Stimulated activated memory B cell treated with anti-CD40 and anti-IgM and Interleukin-4, amounts not matched to agents 10 μg/mL and 1 μg/mL and 100 μg/mL, for 72 hours (primary cell): Measurements from ENCODE around the gene HKDC1.
"Not testable (repeated sequence)": the region's sequence is repeated elsewhere in the genome, so short reads cannot be mapped to it uniquely, and the experiment has no call there.

Experiments used
- ATAC-seq: fragments of 150-1000 bp; cut with Tn5 transposase; 2 replicates; pipeline ENCODE4 v1.10.0; 2021
- H3K27ac Mint-ChIP-seq: one replicate; pipeline ENCODE4 v1.8.0; 2022; ENCODE audit warnings: mild to moderate bottlenecking, mixed read lengths
- H3K27me3 Mint-ChIP-seq: one replicate; pipeline ENCODE4 v1.8.0; 2022; ENCODE audit warnings: mixed read lengths
- H3K36me3 Mint-ChIP-seq: one replicate; pipeline ENCODE4 v1.8.0; 2022; ENCODE audit warnings: mixed read lengths
- H3K4me1 Mint-ChIP-seq: one replicate; pipeline ENCODE4 v1.8.0; 2022; ENCODE audit warnings: mixed read lengths
- H3K4me3 Mint-ChIP-seq: one replicate; pipeline ENCODE4 v1.8.0; 2022; ENCODE audit warnings: mild to moderate bottlenecking, moderate library complexity, mixed read lengths
- H3K9me3 Mint-ChIP-seq: one replicate; pipeline ENCODE4 v1.8.0; 2022; ENCODE audit warnings: mixed read lengths

The HKDC1 gene

GRCh38 chr10:69246581-69247312 lies 26.6 kb downstream of the HKDC1 start:
- no peaks in the 10 kb centered on the region for H3K27me3 Mint-ChIP-seq
- H3K27ac Mint-ChIP-seq: no peak overlapping the region
- H3K4me1 Mint-ChIP-seq: no peaks in the 10 kb centered on the region
- no peak for ATAC-seq
- H3K9me3 Mint-ChIP-seq: no peaks in the 10 kb centered on the region
- no peaks in the 10 kb centered on the region for H3K36me3 Mint-ChIP-seq
- H3K4me3 Mint-ChIP-seq: no peak overlapping the region

GRCh38 chr10:69247313-69247710 lies 27.2 kb downstream of the HKDC1 start:
- H3K9me3 Mint-ChIP-seq: no peaks in the 10 kb centered on the region
- H3K4me1 Mint-ChIP-seq: no peaks in the 10 kb centered on the region
- H3K36me3 Mint-ChIP-seq: no peaks in the 10 kb centered on the region
- ATAC-seq: no peak
- H3K4me3 Mint-ChIP-seq: no peak overlapping the region
- H3K27me3 Mint-ChIP-seq: no peaks in the 10 kb centered on the region
- no peak overlapping the region for H3K27ac Mint-ChIP-seq

GRCh38 chr10:69248117-69248730 lies 28.1 kb downstream of the HKDC1 start:
- Mint-ChIP-seq H3K4me3 (no peak overlapping the region), H3K27ac (no peak overlapping the region), H3K36me3 (no peaks in the 10 kb centered on the region), H3K4me1 (no peaks in the 10 kb centered on the region), H3K27me3 (no peaks in the 10 kb centered on the region), H3K9me3 (no peaks in the 10 kb centered on the region)
- no peak for ATAC-seq

GRCh38 chr10:69250041-69250440 lies 29.9 kb downstream of the HKDC1 start:
- H3K36me3 Mint-ChIP-seq: no peaks in the 10 kb centered on the region
- H3K27ac Mint-ChIP-seq: no peak overlapping the region
- no peak for ATAC-seq
- no peaks in the 10 kb centered on the region for H3K9me3 Mint-ChIP-seq
- H3K4me1 Mint-ChIP-seq: no peaks in the 10 kb centered on the region
- no peak overlapping the region for H3K4me3 Mint-ChIP-seq
- no peaks in the 10 kb centered on the region for H3K27me3 Mint-ChIP-seq

GRCh38 chr10:69251417-69251816 lies 31.3 kb downstream of the HKDC1 start:
- not testable (repeated sequence) for ATAC-seq, H3K27me3 Mint-ChIP-seq, H3K4me1 Mint-ChIP-seq, H3K4me3 Mint-ChIP-seq, H3K36me3 Mint-ChIP-seq, H3K27ac Mint-ChIP-seq, H3K9me3 Mint-ChIP-seq

- Mint-ChIP-seq H3K36me3 (no peaks in the 10 kb centered on the region), H3K27me3 (no peaks in the 10 kb centered on the region), H3K9me3 (no peaks in the 10 kb centered on the region), H3K4me3 (no peak overlapping the region), H3K27ac (no peak overlapping the region), H3K4me1 (no peaks in the 10 kb centered on the region)
- ATAC-seq: no peak
These were observed 33.0 kb downstream of the HKDC1 start for GRCh38 chr10:69253171-69253570.

- ATAC-seq: no peak
- Mint-ChIP-seq H3K36me3 (no peaks in the 10 kb centered on the region), H3K9me3 (peaks cover 10% of the 10 kb centered on the region), H3K27me3 (no peaks in the 10 kb centered on the region), H3K4me1 (no peaks in the 10 kb centered on the region), H3K27ac (no peak overlapping the region), H3K4me3 (no peak overlapping the region)
These were observed 34.7 kb downstream of the HKDC1 start for GRCh38 chr10:69254877-69255276.

GRCh38 chr10:69259547-69260243 lies 39.6 kb downstream of the HKDC1 start:
- no peaks in the 10 kb centered on the region for H3K36me3 Mint-ChIP-seq
- H3K4me1 Mint-ChIP-seq: peaks cover 9% of the 10 kb centered on the region
- H3K9me3 Mint-ChIP-seq: peaks cover 12% of the 10 kb centered on the region
- H3K27me3 Mint-ChIP-seq: no peaks in the 10 kb centered on the region
- ATAC-seq: no peak
- H3K27ac Mint-ChIP-seq: no peak overlapping the region
- no peak overlapping the region for H3K4me3 Mint-ChIP-seq

- peaks cover 9% of the 10 kb centered on the region for H3K4me1 Mint-ChIP-seq
- no peaks in the 10 kb centered on the region for H3K36me3 Mint-ChIP-seq
- peaks cover 12% of the 10 kb centered on the region for H3K9me3 Mint-ChIP-seq
- no peaks in the 10 kb centered on the region for H3K27me3 Mint-ChIP-seq
- no peak for ATAC-seq
- H3K27ac Mint-ChIP-seq: no peak overlapping the region
- no peak overlapping the region for H3K4me3 Mint-ChIP-seq
These were observed 41.1 kb downstream of the HKDC1 start for GRCh38 chr10:69261184-69261583.

- H3K9me3 Mint-ChIP-seq: peaks cover 12% of the 10 kb centered on the region
- H3K36me3 Mint-ChIP-seq: no peaks in the 10 kb centered on the region
- no peak overlapping the region for H3K4me3 Mint-ChIP-seq
- peaks cover 9% of the 10 kb centered on the region for H3K4me1 Mint-ChIP-seq
- peak overlapping the region; percentile 43 for H3K27ac Mint-ChIP-seq
- no peaks in the 10 kb centered on the region for H3K27me3 Mint-ChIP-seq
- no peak for ATAC-seq
These were observed 42.2 kb downstream of the HKDC1 start for GRCh38 chr10:69262292-69262751.

- no peaks in the 10 kb centered on the region for H3K36me3 Mint-ChIP-seq
- H3K4me1 Mint-ChIP-seq: peaks cover 9% of the 10 kb centered on the region
- peaks cover 6% of the 10 kb centered on the region for H3K27me3 Mint-ChIP-seq
- no peak overlapping the region for H3K4me3 Mint-ChIP-seq
- ATAC-seq: no peak
- no peak overlapping the region for H3K27ac Mint-ChIP-seq
- no peaks in the 10 kb centered on the region for H3K9me3 Mint-ChIP-seq
These were observed 45.4 kb downstream of the HKDC1 start for GRCh38 chr10:69265521-69265920.

GRCh38 chr10:69268761-69269416 lies 48.8 kb downstream of the HKDC1 start:
- no peak overlapping the region for H3K4me3 Mint-ChIP-seq
- H3K27ac Mint-ChIP-seq: no peak overlapping the region
- no peak for ATAC-seq
- H3K9me3 Mint-ChIP-seq: no peaks in the 10 kb centered on the region
- no peaks in the 10 kb centered on the region for H3K36me3 Mint-ChIP-seq
- H3K27me3 Mint-ChIP-seq: peaks cover 6% of the 10 kb centered on the region
- no peaks in the 10 kb centered on the region for H3K4me1 Mint-ChIP-seq

- no peak for ATAC-seq
- no peak overlapping the region for H3K4me3 Mint-ChIP-seq
- H3K9me3 Mint-ChIP-seq: no peaks in the 10 kb centered on the region
- no peaks in the 10 kb centered on the region for H3K36me3 Mint-ChIP-seq
- peaks cover 6% of the 10 kb centered on the region for H3K27me3 Mint-ChIP-seq
- H3K27ac Mint-ChIP-seq: no peak overlapping the region
- H3K4me1 Mint-ChIP-seq: no peaks in the 10 kb centered on the region
These were observed 49.6 kb downstream of the HKDC1 start for GRCh38 chr10:69269761-69270160.

GRCh38 chr10:69270990-69271389 lies 50.9 kb downstream of the HKDC1 start:
- peaks cover 6% of the 10 kb centered on the region for H3K27me3 Mint-ChIP-seq
- ATAC-seq: no peak
- no peaks in the 10 kb centered on the region for H3K4me1 Mint-ChIP-seq

GRCh38 chr10:69272624-69273023 lies 52.5 kb downstream of the HKDC1 start:
- no peak overlapping the region for H3K27ac Mint-ChIP-seq
- H3K27me3 Mint-ChIP-seq: peaks cover 6% of the 10 kb centered on the region
- no peaks in the 10 kb centered on the region for H3K36me3 Mint-ChIP-seq
- H3K4me1 Mint-ChIP-seq: no peaks in the 10 kb centered on the region
- no peak overlapping the region for H3K4me3 Mint-ChIP-seq
- ATAC-seq: no peak
- no peaks in the 10 kb centered on the region for H3K9me3 Mint-ChIP-seq

More at GRCh38 chr10:69270990-69271389, 50.9 kb downstream of the HKDC1 start:
- no peak overlapping the region for H3K27ac Mint-ChIP-seq
- no peaks in the 10 kb centered on the region for H3K9me3 Mint-ChIP-seq
- H3K36me3 Mint-ChIP-seq: no peaks in the 10 kb centered on the region
- no peak overlapping the region for H3K4me3 Mint-ChIP-seq
